Lower leg skin (tissue), 4 donors: ENCODE results near the gene RNF8. TPM values are rescaled to one million over a fixed set of nuclear protein-coding genes. Genes with fewer than 3 reads are reported as not detected.

Source experiments
- DNase-seq, 2 donors: peaks; one replicate each; pipeline ENCODE4 v3.0.0-alpha.2; 2019; ENCODE audit warnings: low spot score in 2 of 2
- H3K4me3 ChIP-seq: fragments of 200-600 bp; sonication (generic); 2 replicates; pipeline ENCODE4 v1.5.1; 2017; ENCODE audit warnings: mild to moderate bottlenecking, low read depth; ENCODE audit not compliant: poor library complexity, severe bottlenecking
- POLR2A ChIP-seq, 2 donors: fragments of 450-650 bp; IDR thresholded peaks; one replicate each; pipeline ENCODE4 v1.6.1; 2016 to 2017; ENCODE audit warnings: antibody characterized with exemption in 2 of 2, mild to moderate bottlenecking in 1 of 2, moderate library complexity in 1 of 2
- WGBS, 2 donors: methylation state at CpG; one replicate each; pipeline ENCODE4 v1.1.5; 2018; 5-methylcytosine and 5-hydroxymethylcytosine counted together
- intact Hi-C: fragments of 100-400 bp; cut with DNase I; formaldehyde crosslinking; loops from one replicate; pipeline ENCODE4 v1.15.0; 2023; ENCODE audit warnings: low total_unique reads
- total RNA-seq, 4 donors: library from RNA; depleted of rRNA; stranded (reverse); fragments of >200 nt; gene quantifications; one replicate each; pipeline ENCODE4 v1.1.0, GENCODE V29; 2016
- TF ChIP-seq, protein P1 (sequence below), 3 donors: fragments of 450-650 bp; IDR thresholded peaks; one replicate each; pipeline ENCODE4 v1.5.1; 2016; ENCODE audit warnings: antibody characterized with exemption in 3 of 3, mild to moderate bottlenecking in 3 of 3, moderate library complexity in 2 of 3

Gene RNF8
- total RNA-seq, 4 donors from 2014 or later: 7.1 to 16.2 (median 12.9) TPM

DNA sequence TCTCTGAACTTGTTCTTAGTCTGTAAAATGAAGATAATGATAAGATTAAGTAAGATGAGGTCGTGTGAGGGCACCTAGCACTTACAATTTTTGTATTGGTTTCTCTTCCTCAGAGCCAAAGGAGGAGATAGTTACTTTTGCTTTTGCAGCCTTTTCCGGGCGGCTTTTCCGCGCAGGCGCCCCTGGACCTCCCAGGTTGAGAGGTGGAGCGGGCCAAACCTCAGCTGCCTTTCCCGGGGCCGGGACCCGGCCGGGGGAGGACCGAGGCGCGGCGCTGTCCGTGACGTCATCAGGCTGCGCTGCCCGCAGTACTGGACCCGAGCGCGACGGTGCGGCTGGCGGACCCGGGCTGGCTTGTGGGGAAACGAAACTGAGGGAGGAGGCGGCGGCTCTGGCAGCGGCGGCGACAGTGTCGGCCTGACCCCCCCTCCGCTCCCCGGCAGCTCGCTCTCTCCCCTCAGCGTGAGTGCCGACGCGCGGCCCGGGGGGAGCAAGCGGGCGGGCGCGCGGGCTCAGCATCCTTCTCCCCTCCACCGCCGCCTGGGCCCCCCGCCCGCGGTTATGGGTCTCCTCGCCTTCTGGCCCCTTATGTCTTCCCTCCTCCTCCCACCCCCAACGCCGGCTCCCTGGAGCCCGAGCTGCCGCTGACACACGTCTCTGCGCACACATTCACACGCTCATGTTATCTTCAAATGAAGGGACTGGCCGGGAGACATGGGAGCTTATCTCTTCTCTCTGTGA, 79.3 kb downstream of the RNF8 start, which contains the start of gene CMTR1:
TSS of gene CMTR1 (plus strand) at position 306 of the 741 bp plus-strand sequence. CDS start 2,409 bp downstream, outside the sequence.
- WGBS, 2 donors: 0 to 1% methylated on average over 60 to 61 of the region's 61 CpGs
- no peak for TF ChIP-seq POLR2A (IDR thresholded peaks at IDR 0.05)
- TF ChIP-seq, protein P1, sequence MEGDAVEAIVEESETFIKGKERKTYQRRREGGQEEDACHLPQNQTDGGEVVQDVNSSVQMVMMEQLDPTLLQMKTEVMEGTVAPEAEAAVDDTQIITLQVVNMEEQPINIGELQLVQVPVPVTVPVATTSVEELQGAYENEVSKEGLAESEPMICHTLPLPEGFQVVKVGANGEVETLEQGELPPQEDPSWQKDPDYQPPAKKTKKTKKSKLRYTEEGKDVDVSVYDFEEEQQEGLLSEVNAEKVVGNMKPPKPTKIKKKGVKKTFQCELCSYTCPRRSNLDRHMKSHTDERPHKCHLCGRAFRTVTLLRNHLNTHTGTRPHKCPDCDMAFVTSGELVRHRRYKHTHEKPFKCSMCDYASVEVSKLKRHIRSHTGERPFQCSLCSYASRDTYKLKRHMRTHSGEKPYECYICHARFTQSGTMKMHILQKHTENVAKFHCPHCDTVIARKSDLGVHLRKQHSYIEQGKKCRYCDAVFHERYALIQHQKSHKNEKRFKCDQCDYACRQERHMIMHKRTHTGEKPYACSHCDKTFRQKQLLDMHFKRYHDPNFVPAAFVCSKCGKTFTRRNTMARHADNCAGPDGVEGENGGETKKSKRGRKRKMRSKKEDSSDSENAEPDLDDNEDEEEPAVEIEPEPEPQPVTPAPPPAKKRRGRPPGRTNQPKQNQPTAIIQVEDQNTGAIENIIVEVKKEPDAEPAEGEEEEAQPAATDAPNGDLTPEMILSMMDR (IDR thresholded peaks at IDR 0.05): no peak
- peak within 1 kb of the TSS; percentile 82 for H3K4me3 ChIP-seq
- DNase-seq: peak; percentile 89 to 99
- intact Hi-C loops: no loop called here

DNA sequence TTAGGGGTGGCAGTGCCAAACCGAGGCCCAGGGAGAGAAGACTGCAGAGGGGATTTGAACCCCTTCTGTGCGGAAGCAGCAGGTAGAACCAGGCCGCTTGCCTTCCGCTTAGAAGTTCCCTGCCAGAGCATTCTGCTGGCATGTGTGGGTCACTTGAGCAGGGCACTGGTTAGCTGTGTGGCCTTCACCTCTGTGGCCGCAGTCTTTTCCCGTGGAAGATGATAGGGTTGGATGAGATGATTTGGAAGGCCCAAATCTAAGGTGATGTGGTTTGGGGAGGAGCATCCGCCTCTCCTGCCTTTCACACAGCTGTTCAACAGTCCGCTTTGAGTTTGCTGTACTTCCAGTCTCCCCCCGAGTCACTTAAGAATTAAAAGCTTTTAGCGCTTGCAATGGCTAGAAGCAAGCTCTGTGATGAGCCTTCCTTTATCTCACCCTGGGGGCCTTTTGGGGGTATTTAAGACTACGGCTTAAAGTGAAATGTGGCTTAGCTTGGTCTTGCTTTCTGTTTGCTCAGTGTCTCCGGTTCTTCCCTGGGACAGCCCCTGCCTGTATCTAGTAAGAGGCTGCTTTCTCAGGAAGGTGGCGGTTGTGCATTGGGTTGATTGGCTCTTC, 80.0 kb downstream of the RNF8 start:
- H3K4me3 ChIP-seq: peak overlapping the region; percentile 82
- peak in 1 of 2 donors; percentile 86 for DNase-seq
- intact Hi-C loops: no loop called here
- 5 to 7% methylated on average over 11 to 13 of the region's 13 CpGs for WGBS, 2 donors
- no peak for TF ChIP-seq POLR2A (IDR thresholded peaks at IDR 0.05)

DNA sequence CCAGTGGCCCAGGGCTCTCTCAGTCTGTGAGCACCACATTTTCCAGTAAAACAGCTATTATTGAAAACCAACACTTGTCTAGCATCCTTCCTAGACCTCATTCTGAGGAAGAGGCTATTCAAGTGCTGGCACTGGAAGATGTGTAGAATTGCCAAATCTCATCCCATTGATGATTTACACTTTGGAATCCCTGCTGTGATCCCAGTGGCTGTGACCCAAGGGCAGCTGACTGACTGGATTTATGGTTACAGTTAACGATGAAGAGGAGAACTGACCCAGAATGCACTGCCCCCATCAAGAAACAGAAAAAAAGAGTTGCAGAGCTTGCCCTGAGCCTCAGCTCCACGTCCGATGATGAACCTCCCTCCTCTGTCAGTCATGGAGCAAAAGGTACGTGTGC, 81.6 kb downstream of the RNF8 start:
- 62 to 78% methylated on average over 4 of the region's 4 CpGs for WGBS, 2 donors
- intact Hi-C loops: no loop called here
- DNase-seq: peak in 1 of 2 donors; percentile 25
- H3K4me3 ChIP-seq: no peak overlapping the region
- TF ChIP-seq, protein P1 (IDR thresholded peaks at IDR 0.05): no peak
- no peak for TF ChIP-seq POLR2A (IDR thresholded peaks at IDR 0.05)

DNA sequence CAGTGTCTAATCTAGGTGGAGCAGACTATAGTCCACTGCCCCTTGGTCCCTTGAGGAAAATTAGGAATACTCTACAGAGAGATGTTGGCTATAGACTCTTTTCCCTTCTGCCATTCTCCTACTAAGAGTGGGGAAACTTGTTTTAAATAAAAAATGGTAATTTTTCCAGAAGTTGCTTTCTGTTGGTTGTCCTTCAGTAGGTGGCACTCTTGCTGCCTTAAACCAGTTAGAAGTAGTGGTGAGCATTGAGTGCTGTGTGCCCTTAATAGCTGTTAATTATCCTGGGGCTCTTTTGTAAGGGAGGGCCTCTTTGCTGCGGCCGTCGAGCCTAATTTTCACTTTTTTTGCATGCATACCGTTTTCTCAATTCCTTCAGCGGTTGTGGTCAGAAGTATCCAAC, 82.0 kb downstream of the RNF8 start:
- H3K4me3 ChIP-seq: no peak overlapping the region
- 81 to 89% methylated on average over 5 of the region's 5 CpGs for WGBS, 2 donors
- DNase-seq: peak in 1 of 2 donors; percentile 26
- intact Hi-C loops: no loop called here
- TF ChIP-seq, protein P1 (IDR thresholded peaks at IDR 0.05): no peak
- TF ChIP-seq POLR2A (IDR thresholded peaks at IDR 0.05): no peak

DNA sequence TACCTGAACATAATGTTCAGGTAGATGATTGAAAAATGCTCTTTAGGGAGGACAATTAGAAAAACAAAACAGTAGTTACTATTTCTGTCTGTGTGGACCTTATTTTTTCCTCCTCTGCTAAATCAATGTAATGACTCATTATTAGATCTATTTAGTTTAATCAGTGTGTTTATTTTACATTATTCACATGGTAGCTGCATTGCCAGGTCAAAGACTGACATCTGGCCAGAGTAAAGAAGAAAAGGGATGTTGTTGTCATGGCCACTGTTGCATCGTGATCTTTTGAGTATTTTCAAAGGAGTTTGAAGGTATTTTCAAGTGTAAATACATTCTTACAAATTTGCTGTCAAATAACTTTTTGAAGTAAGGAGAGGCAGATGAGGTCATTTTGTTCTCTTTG, 85.1 kb downstream of the RNF8 start:
- H3K4me3 ChIP-seq: no peak overlapping the region
- intact Hi-C loops: no loop called here
- DNase-seq: no peak
- no peak for TF ChIP-seq POLR2A (IDR thresholded peaks at IDR 0.05)
- TF ChIP-seq, protein P1 (IDR thresholded peaks at IDR 0.05): no peak
- 75 to 78% methylated on average over 1 of the region's 1 CpG for WGBS, 2 donors

DNA sequence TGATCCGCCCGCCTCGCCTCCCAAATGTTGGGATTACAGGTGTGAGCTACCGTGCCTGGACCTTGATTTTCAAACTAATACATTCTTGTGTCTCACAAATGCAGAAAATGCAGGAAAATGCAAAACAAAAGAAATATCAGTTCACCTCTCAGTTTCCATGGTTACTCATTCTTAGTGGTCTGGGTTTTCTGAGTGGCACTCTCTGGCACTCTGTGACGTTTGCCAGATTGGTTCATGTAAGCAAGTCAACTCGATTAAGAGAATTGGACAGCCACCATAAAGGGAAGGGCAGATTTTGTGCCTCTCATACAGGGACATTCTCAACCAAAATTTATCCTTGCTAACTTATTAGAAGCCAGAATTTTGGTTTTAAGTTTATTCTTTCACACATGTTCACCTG, 87.9 kb downstream of the RNF8 start:
- no peak for TF ChIP-seq POLR2A (IDR thresholded peaks at IDR 0.05)
- TF ChIP-seq, protein P1 (IDR thresholded peaks at IDR 0.05): no peak
- DNase-seq: no peak
- intact Hi-C loops: no loop called here
- 83 to 85% methylated on average over 6 of the region's 6 CpGs for WGBS, 2 donors
- H3K4me3 ChIP-seq: no peak overlapping the region
